ENCODE data around the gene CIZ1. TPM values are rescaled to one million over a fixed set of nuclear protein-coding genes. Genes with fewer than 3 reads are reported as not detected.

Gene CIZ1
- polyA plus RNA-seq, 4 donors = 44.5 to 88.1 (median 47.8) TPM

- Histone ChIP-seq H3K27me3 (ENCODE audit: control insufficient read depth in 3 of 3, insufficient read depth in 3 of 3, low read length in 3 of 3) (no peaks in the 10 kb centered on the region), H3K4me3 (ENCODE audit: low read depth in 1 of 3, low read length in 3 of 3) (no peak overlapping the region), H3K9me3 (ENCODE audit: control insufficient read depth in 2 of 2, insufficient read depth in 1 of 2, low read depth in 1 of 2, low read length in 1 of 2) (no peaks in the 10 kb centered on the region), H3K36me3 (ENCODE audit: control insufficient read depth in 3 of 3, insufficient read depth in 2 of 3, low read depth in 1 of 3, low read length in 3 of 3) (peaks cover 8 to 77% (median 11%) of the 10 kb centered on the region in 3 donors), H3K27ac (ENCODE audit: low read depth in 1 of 3, low read length in 2 of 3) (no peak overlapping the region), H3K4me1 (ENCODE audit: control insufficient read depth in 3 of 3, insufficient read depth in 2 of 3, low read depth in 1 of 3, low read length in 2 of 3) (peaks cover 0 to 9% (median 0%) of the 10 kb centered on the region in 3 donors)
- FAIRE-seq (no peak), DNase-seq (no peak)
- 79 to 83% (median 83%) methylated on average over 14 of the region's 14 CpGs for WGBS, 3 donors
These were observed 27.0 kb downstream of the CIZ1 start for GRCh38 chr9:128164307-128164885.

GRCh38 chr9:128163523-128164306 is 27.7 kb downstream of the CIZ1 start:
- Histone ChIP-seq H3K9me3 (ENCODE audit: control insufficient read depth in 2 of 2, insufficient read depth in 1 of 2, low read depth in 1 of 2, low read length in 1 of 2) (no peaks in the 10 kb centered on the region), H3K27me3 (ENCODE audit: control insufficient read depth in 3 of 3, insufficient read depth in 3 of 3, low read length in 3 of 3) (no peaks in the 10 kb centered on the region), H3K4me3 (ENCODE audit: low read depth in 1 of 3, low read length in 3 of 3) (no peak overlapping the region), H3K36me3 (ENCODE audit: control insufficient read depth in 3 of 3, insufficient read depth in 2 of 3, low read depth in 1 of 3, low read length in 3 of 3) (peaks cover 7 to 70% (median 10%) of the 10 kb centered on the region in 3 donors), H3K4me1 (ENCODE audit: control insufficient read depth in 3 of 3, insufficient read depth in 2 of 3, low read depth in 1 of 3, low read length in 2 of 3) (peaks cover 0 to 11% (median 0%) of the 10 kb centered on the region in 3 donors), H3K27ac (ENCODE audit: low read depth in 1 of 3, low read length in 2 of 3) (no peak overlapping the region)
- FAIRE-seq = no peak
- WGBS, 3 donors = 89 to 95% (median 93%) methylated on average over 10 of the region's 10 CpGs
- DNase-seq = no peak

- H3K9me3 ChIP-seq (ENCODE audit: control insufficient read depth in 2 of 2, insufficient read depth in 1 of 2, low read depth in 1 of 2, low read length in 1 of 2) = no peaks in the 10 kb centered on the region
- no peaks in the 10 kb centered on the region for H3K27me3 ChIP-seq (ENCODE audit: control insufficient read depth in 3 of 3, insufficient read depth in 3 of 3, low read length in 3 of 3)
- H3K4me3 ChIP-seq (ENCODE audit: low read depth in 1 of 3, low read length in 3 of 3) = no peak overlapping the region
- H3K27ac ChIP-seq (ENCODE audit: low read depth in 1 of 3, low read length in 2 of 3) = no peak overlapping the region
- DNase-seq (no peak), FAIRE-seq (no peak)
- H3K4me1 ChIP-seq (ENCODE audit: control insufficient read depth in 3 of 3, insufficient read depth in 2 of 3, low read depth in 1 of 3, low read length in 2 of 3) = peaks cover 0 to 11% (median 0%) of the 10 kb centered on the region in 3 donors
- 93 to 98% (median 97%) methylated on average over 6 of the region's 6 CpGs for WGBS, 3 donors
- peaks cover 7 to 64% (median 10%) of the 10 kb centered on the region in 3 donors for H3K36me3 ChIP-seq (ENCODE audit: control insufficient read depth in 3 of 3, insufficient read depth in 2 of 3, low read depth in 1 of 3, low read length in 3 of 3)
These were observed 28.3 kb downstream of the CIZ1 start for GRCh38 chr9:128163027-128163515.

GRCh38 chr9:128162215-128163026 is 29.0 kb downstream of the CIZ1 start:
- Histone ChIP-seq H3K36me3 (ENCODE audit: control insufficient read depth in 3 of 3, insufficient read depth in 2 of 3, low read depth in 1 of 3, low read length in 3 of 3) (peaks cover 5 to 57% (median 10%) of the 10 kb centered on the region in 3 donors), H3K4me1 (ENCODE audit: control insufficient read depth in 3 of 3, insufficient read depth in 2 of 3, low read depth in 1 of 3, low read length in 2 of 3) (peaks cover 0 to 11% (median 0%) of the 10 kb centered on the region in 3 donors), H3K27ac (ENCODE audit: low read depth in 1 of 3, low read length in 2 of 3) (no peak overlapping the region), H3K4me3 (ENCODE audit: low read depth in 1 of 3, low read length in 3 of 3) (peak overlapping the region in 1 of 3 donors; percentile 22), H3K9me3 (ENCODE audit: control insufficient read depth in 2 of 2, insufficient read depth in 1 of 2, low read depth in 1 of 2, low read length in 1 of 2) (no peaks in the 10 kb centered on the region), H3K27me3 (ENCODE audit: control insufficient read depth in 3 of 3, insufficient read depth in 3 of 3, low read length in 3 of 3) (no peaks in the 10 kb centered on the region)
- no peak for FAIRE-seq
- DNase-seq = no peak
- WGBS, 3 donors = 81 to 86% (median 84%) methylated on average over 10 of the region's 10 CpGs

GRCh38 chr9:128161215-128161902 is 30.0 kb downstream of the CIZ1 start:
- no peak for FAIRE-seq

GRCh38 chr9:128160603-128160987 is 30.8 kb downstream of the CIZ1 start:
- DNase-seq = no peak
- H3K27ac ChIP-seq (ENCODE audit: low read depth in 1 of 3, low read length in 2 of 3) = peak overlapping the region in 2 of 3 donors; percentile 37 to 86
- peaks cover 0 to 11% (median 0%) of the 10 kb centered on the region in 3 donors for H3K4me1 ChIP-seq (ENCODE audit: control insufficient read depth in 3 of 3, insufficient read depth in 2 of 3, low read depth in 1 of 3, low read length in 2 of 3)
- WGBS, 3 donors = 1% methylated on average over 22 to 23 of the region's 23 CpGs
- peak overlapping the region; percentile 70 to 79 (median 76) for H3K4me3 ChIP-seq (ENCODE audit: low read depth in 1 of 3, low read length in 3 of 3)
- FAIRE-seq = no peak
- peaks cover 0 to 39% (median 3%) of the 10 kb centered on the region in 3 donors for H3K36me3 ChIP-seq (ENCODE audit: control insufficient read depth in 3 of 3, insufficient read depth in 2 of 3, low read depth in 1 of 3, low read length in 3 of 3)
- H3K9me3 ChIP-seq (ENCODE audit: control insufficient read depth in 2 of 2, insufficient read depth in 1 of 2, low read depth in 1 of 2, low read length in 1 of 2) = no peaks in the 10 kb centered on the region
- no peaks in the 10 kb centered on the region for H3K27me3 ChIP-seq (ENCODE audit: control insufficient read depth in 3 of 3, insufficient read depth in 3 of 3, low read length in 3 of 3)

More at GRCh38 chr9:128161215-128161902, 30.0 kb downstream of the CIZ1 start:
- Histone ChIP-seq H3K36me3 (ENCODE audit: control insufficient read depth in 3 of 3, insufficient read depth in 2 of 3, low read depth in 1 of 3, low read length in 3 of 3) (peaks cover 3 to 47% (median 5%) of the 10 kb centered on the region in 3 donors), H3K4me3 (ENCODE audit: low read depth in 1 of 3, low read length in 3 of 3) (no peak overlapping the region), H3K4me1 (ENCODE audit: control insufficient read depth in 3 of 3, insufficient read depth in 2 of 3, low read depth in 1 of 3, low read length in 2 of 3) (peaks cover 0 to 11% (median 0%) of the 10 kb centered on the region in 3 donors), H3K9me3 (ENCODE audit: control insufficient read depth in 2 of 2, insufficient read depth in 1 of 2, low read depth in 1 of 2, low read length in 1 of 2) (no peaks in the 10 kb centered on the region), H3K27ac (ENCODE audit: low read depth in 1 of 3, low read length in 2 of 3) (no peak overlapping the region), H3K27me3 (ENCODE audit: control insufficient read depth in 3 of 3, insufficient read depth in 3 of 3, low read length in 3 of 3) (no peaks in the 10 kb centered on the region)
- 88 to 93% (median 92%) methylated on average over 12 to 13 of the region's 13 CpGs for WGBS, 3 donors
- DNase-seq = no peak

GRCh38 chr9:128159784-128160602 is 31.4 kb downstream of the CIZ1 start, which contains the start of gene BBLN:
TSS of gene BBLN (plus strand) at chr9:128160265. CDS start at chr9:128160408, 143 bp downstream.
- no peaks in the 10 kb centered on the region for H3K9me3 ChIP-seq (ENCODE audit: control insufficient read depth in 2 of 2, insufficient read depth in 1 of 2, low read depth in 1 of 2, low read length in 1 of 2)
- peak within 1 kb of the TSS; percentile 70 to 79 (median 76) for H3K4me3 ChIP-seq (ENCODE audit: low read depth in 1 of 3, low read length in 3 of 3)
- no peak for FAIRE-seq
- H3K4me1 ChIP-seq (ENCODE audit: control insufficient read depth in 3 of 3, insufficient read depth in 2 of 3, low read depth in 1 of 3, low read length in 2 of 3) = peaks cover 0 to 11% (median 0%) of the 10 kb centered on the region in 3 donors
- peak; percentile 94 to 95 for DNase-seq
- peaks cover 0 to 34% (median 3%) of the 10 kb centered on the region in 3 donors for H3K36me3 ChIP-seq (ENCODE audit: control insufficient read depth in 3 of 3, insufficient read depth in 2 of 3, low read depth in 1 of 3, low read length in 3 of 3)
- peak within 1 kb of the TSS; percentile 61 to 86 (median 71) for H3K27ac ChIP-seq (ENCODE audit: low read depth in 1 of 3, low read length in 2 of 3)
- WGBS, 3 donors = 0 to 1% (median 1%) methylated on average over 61 to 76 of the region's 77 CpGs
- H3K27me3 ChIP-seq (ENCODE audit: control insufficient read depth in 3 of 3, insufficient read depth in 3 of 3, low read length in 3 of 3) = no peaks in the 10 kb centered on the region
